Rectal smooth muscle tissue (tissue), 1 donor: ENCODE measurements around the gene KCND3.

Experiments used
- H3K27ac ChIP-seq: one replicate; pipeline ENCODE4 v1.7.0; 2013; ENCODE audit warnings: low read depth, low read length, inconsistent platforms
- H3K27me3 ChIP-seq: one replicate; pipeline ENCODE4 v1.7.0; 2013; ENCODE audit warnings: low read length; ENCODE audit not compliant: control insufficient read depth, insufficient read depth
- H3K36me3 ChIP-seq: one replicate; pipeline ENCODE4 v1.7.0; 2013; ENCODE audit warnings: low read length; ENCODE audit not compliant: control insufficient read depth, insufficient read depth
- H3K4me1 ChIP-seq: one replicate; pipeline ENCODE4 v1.7.0; 2013; ENCODE audit warnings: low read length; ENCODE audit not compliant: control insufficient read depth, insufficient read depth
- H3K4me3 ChIP-seq: one replicate; pipeline ENCODE4 v1.7.0; 2013; ENCODE audit warnings: low read length
- H3K9ac ChIP-seq: one replicate; pipeline ENCODE4 v1.7.0; 2013; ENCODE audit warnings: low read length

KCND3 gene

GRCh38 chr1:111903148-111903870 lies 86.2 kb downstream of the KCND3 start:
- Histone ChIP-seq H3K9ac (no peak overlapping the region), H3K4me1 (no peaks in the 10 kb centered on the region)

GRCh38 chr1:111895469-111895868 lies 94.0 kb downstream of the KCND3 start:
- no peak overlapping the region for H3K4me3 ChIP-seq
- H3K27me3 ChIP-seq, result no peaks in the 10 kb centered on the region
- H3K27ac ChIP-seq, result no peak overlapping the region
- H3K4me1 ChIP-seq, result no peaks in the 10 kb centered on the region
- H3K9ac ChIP-seq, result no peak overlapping the region
- no peaks in the 10 kb centered on the region for H3K36me3 ChIP-seq

More at GRCh38 chr1:111903148-111903870, 86.2 kb downstream of the KCND3 start:
- Histone ChIP-seq H3K27ac (no peak overlapping the region), H3K27me3 (no peaks in the 10 kb centered on the region), H3K36me3 (no peaks in the 10 kb centered on the region), H3K4me3 (no peak overlapping the region)

GRCh38 chr1:111895017-111895416 lies 94.5 kb downstream of the KCND3 start:
- Histone ChIP-seq H3K4me3 (no peak overlapping the region), H3K27me3 (no peaks in the 10 kb centered on the region), H3K36me3 (no peaks in the 10 kb centered on the region), H3K27ac (no peak overlapping the region), H3K9ac (no peak overlapping the region), H3K4me1 (no peaks in the 10 kb centered on the region)

- H3K27me3 ChIP-seq, result no peaks in the 10 kb centered on the region
- H3K9ac ChIP-seq, result no peak overlapping the region
- no peaks in the 10 kb centered on the region for H3K36me3 ChIP-seq
- no peaks in the 10 kb centered on the region for H3K4me1 ChIP-seq
- H3K27ac ChIP-seq, result no peak overlapping the region
- no peak overlapping the region for H3K4me3 ChIP-seq
Measured at GRCh38 chr1:111894497-111894896, 95.0 kb downstream of the KCND3 start.

- Histone ChIP-seq H3K4me1 (no peaks in the 10 kb centered on the region), H3K27ac (no peak overlapping the region), H3K36me3 (no peaks in the 10 kb centered on the region), H3K9ac (no peak overlapping the region), H3K27me3 (no peaks in the 10 kb centered on the region), H3K4me3 (no peak overlapping the region)
Measured at GRCh38 chr1:111891566-111891965, 97.9 kb downstream of the KCND3 start.

- H3K4me1 ChIP-seq, result no peaks in the 10 kb centered on the region
- H3K36me3 ChIP-seq, result no peaks in the 10 kb centered on the region
- H3K9ac ChIP-seq, result no peak overlapping the region
- H3K4me3 ChIP-seq, result no peak overlapping the region
- no peaks in the 10 kb centered on the region for H3K27me3 ChIP-seq
- no peak overlapping the region for H3K27ac ChIP-seq
Measured at GRCh38 chr1:111888740-111889376, 100.6 kb downstream of the KCND3 start.

GRCh38 chr1:111887875-111888274 lies 101.6 kb downstream of the KCND3 start:
- H3K36me3 ChIP-seq, result no peaks in the 10 kb centered on the region
- no peak overlapping the region for H3K27ac ChIP-seq
- H3K27me3 ChIP-seq, result no peaks in the 10 kb centered on the region
- no peak overlapping the region for H3K4me3 ChIP-seq
- no peak overlapping the region for H3K9ac ChIP-seq
- H3K4me1 ChIP-seq, result no peaks in the 10 kb centered on the region

- Histone ChIP-seq H3K27me3 (no peaks in the 10 kb centered on the region), H3K36me3 (no peaks in the 10 kb centered on the region), H3K4me1 (no peaks in the 10 kb centered on the region), H3K27ac (no peak overlapping the region), H3K4me3 (no peak overlapping the region), H3K9ac (no peak overlapping the region)
Measured at GRCh38 chr1:111887385-111887784, 102.1 kb downstream of the KCND3 start.

- no peak overlapping the region for H3K9ac ChIP-seq
Measured at GRCh38 chr1:111886741-111887140, 102.7 kb downstream of the KCND3 start.

GRCh38 chr1:111884772-111885443 lies 104.6 kb downstream of the KCND3 start:
- Histone ChIP-seq H3K27ac (no peak overlapping the region), H3K4me3 (no peak overlapping the region), H3K4me1 (peaks cover 4% of the 10 kb centered on the region), H3K9ac (no peak overlapping the region), H3K27me3 (no peaks in the 10 kb centered on the region), H3K36me3 (no peaks in the 10 kb centered on the region)

More at GRCh38 chr1:111886741-111887140, 102.7 kb downstream of the KCND3 start:
- Histone ChIP-seq H3K27ac (no peak overlapping the region), H3K4me3 (no peak overlapping the region), H3K4me1 (no peaks in the 10 kb centered on the region), H3K36me3 (no peaks in the 10 kb centered on the region), H3K27me3 (no peaks in the 10 kb centered on the region)

- Histone ChIP-seq H3K27me3 (no peaks in the 10 kb centered on the region), H3K9ac (no peak overlapping the region), H3K36me3 (no peaks in the 10 kb centered on the region), H3K4me1 (peaks cover 7% of the 10 kb centered on the region), H3K27ac (no peak overlapping the region), H3K4me3 (no peak overlapping the region)
Measured at GRCh38 chr1:111882986-111883560, 106.4 kb downstream of the KCND3 start.

GRCh38 chr1:111882559-111882958 lies 106.9 kb downstream of the KCND3 start:
- Histone ChIP-seq H3K4me1 (peaks cover 7% of the 10 kb centered on the region), H3K27me3 (no peaks in the 10 kb centered on the region), H3K9ac (no peak overlapping the region), H3K27ac (no peak overlapping the region), H3K36me3 (no peaks in the 10 kb centered on the region), H3K4me3 (no peak overlapping the region)
